Measurements from ENCODE around the gene CLMP.

CLMP gene

GRCh38 chr11:123061403-123062157, 133.5 kb downstream of the CLMP start, which contains the start of gene HSPA8:
Gene HSPA8 (minus strand): TSS chr11:123062136. CDS start chr11:123061324, 812 bp downstream.
- H3K4me3 ChIP-seq (ENCODE audit: low read depth, low read length) = peak within 1 kb of the TSS; percentile 88
- no peak for TF ChIP-seq CTCF (IDR thresholded peaks at IDR 0.05; ENCODE audit: borderline replicate concordance, insufficient read depth, low read depth, low read length)

- TF ChIP-seq CTCF (IDR thresholded peaks at IDR 0.05; ENCODE audit: borderline replicate concordance, insufficient read depth, low read depth, low read length) = no peak
- peak overlapping the region; percentile 84 for H3K4me3 ChIP-seq (ENCODE audit: low read depth, low read length)
Observed at GRCh38 chr11:123060277-123061000, 134.6 kb downstream of the CLMP start.

GRCh38 chr11:123059041-123059920, 135.8 kb downstream of the CLMP start:
- peak overlapping the region; percentile 84 for H3K4me3 ChIP-seq (ENCODE audit: low read depth, low read length)

DNA sequence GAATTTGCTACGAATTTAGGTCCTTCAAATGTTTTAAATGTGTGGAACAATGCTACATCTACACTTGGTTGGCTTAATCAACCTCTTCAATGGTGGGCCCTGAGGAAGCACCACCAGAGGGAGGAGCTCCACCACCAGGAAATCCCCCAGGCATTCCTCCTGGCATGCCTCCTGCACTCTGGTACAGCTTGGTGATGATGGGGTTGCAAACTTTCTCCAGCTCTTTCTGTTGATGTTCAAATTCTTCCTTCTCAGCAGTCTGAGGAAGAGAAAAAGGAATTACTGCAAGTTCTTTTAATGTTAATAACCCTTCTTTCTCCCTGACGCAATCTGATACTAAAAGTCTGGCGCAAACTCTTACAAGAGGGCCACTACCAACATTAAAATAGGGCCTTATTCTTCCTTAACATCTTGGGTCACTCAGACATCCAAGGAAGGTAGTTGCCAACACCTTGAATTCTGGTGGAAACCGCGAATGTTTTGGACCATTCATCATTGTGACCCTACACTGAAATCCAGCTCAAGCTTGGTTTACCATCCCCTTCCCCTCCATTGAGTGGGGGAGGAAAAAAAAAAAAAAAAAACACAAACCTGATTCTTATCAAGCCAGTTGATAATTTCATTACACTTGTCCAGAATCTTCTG, 137.3 kb downstream of the CLMP start:
- H3K4me3 ChIP-seq (ENCODE audit: low read depth, low read length) = peak overlapping the region; percentile 84
- no peak for TF ChIP-seq CTCF (IDR thresholded peaks at IDR 0.05; ENCODE audit: borderline replicate concordance, insufficient read depth, low read depth, low read length)

- no peak overlapping the region for H3K4me3 ChIP-seq (ENCODE audit: low read depth, low read length)
- no peak for TF ChIP-seq CTCF (IDR thresholded peaks at IDR 0.05; ENCODE audit: borderline replicate concordance, insufficient read depth, low read depth, low read length)
Observed at GRCh38 chr11:123056835-123057491, 138.1 kb downstream of the CLMP start.

DNA sequence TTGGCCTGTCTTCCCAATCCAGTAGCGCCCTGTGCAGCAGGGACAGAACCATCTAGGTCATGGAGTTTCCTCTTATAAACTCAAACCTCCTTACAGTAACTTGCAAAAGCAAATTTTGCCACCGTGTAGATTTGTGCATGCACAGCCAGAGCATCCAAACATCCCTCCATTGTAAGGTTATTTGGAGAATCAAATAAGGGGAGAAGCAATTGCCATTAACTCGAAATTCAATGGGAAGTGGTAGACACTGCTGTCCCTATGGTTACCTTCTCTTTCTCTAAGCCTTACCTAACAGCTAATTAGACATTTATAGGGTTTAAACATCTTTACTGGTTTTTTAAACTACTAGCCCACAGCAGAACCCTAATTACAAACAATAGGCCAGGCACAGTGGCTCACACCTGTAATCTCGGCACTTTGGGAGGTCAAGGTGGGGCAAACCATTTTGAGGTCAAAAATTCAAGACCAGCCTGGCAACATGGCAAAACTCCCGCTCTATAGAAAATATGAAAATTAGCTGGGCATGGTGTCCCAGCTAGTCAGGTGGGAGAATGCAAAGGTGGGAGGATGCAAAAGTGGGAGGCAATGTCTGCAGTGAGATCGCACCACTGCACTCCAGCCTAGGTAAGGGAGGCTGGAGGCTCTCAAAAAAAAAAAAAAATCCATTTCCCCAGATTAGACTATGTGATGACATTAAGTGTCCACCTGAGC, 139.7 kb downstream of the CLMP start:
- no peak overlapping the region for H3K4me3 ChIP-seq (ENCODE audit: low read depth, low read length)
- TF ChIP-seq CTCF (IDR thresholded peaks at IDR 0.05; ENCODE audit: borderline replicate concordance, insufficient read depth, low read depth, low read length) = no peak
